DND-41 (cell line): Measurements from ENCODE around the gene TCEA3.

ENCODE experiments used
- CTCF ChIP-seq: IDR thresholded peaks from 2 replicates; pipeline ENCODE4 v1.5.1; 2012; ENCODE audit warnings: borderline replicate concordance, low read length, moderate library complexity, mild to moderate bottlenecking; ENCODE audit not compliant: poor library complexity, severe bottlenecking; ENCODE audit errors: extremely low read depth
- EZH2 ChIP-seq: IDR thresholded peaks from 3 replicates; pipeline ENCODE4 v1.6.1; 2012; ENCODE audit warnings: borderline replicate concordance, low read depth, mild to moderate bottlenecking, moderate library complexity, low read length, inconsistent platforms; ENCODE audit not compliant: severe bottlenecking

GRCh38 chr1:23401313-23401712, 23.2 kb downstream of the TCEA3 start:
- TF ChIP-seq CTCF (no peak), EZH2 (no peak)
